Left lung (tissue), 10 donors: ENCODE data around the gene ROBO1. TPM values are rescaled to one million over a fixed set of nuclear protein-coding genes. Genes with fewer than 3 reads are reported as not detected.

Experiments
- ATAC-seq: fragments of 200-7000 bp; cut with Tn5 transposase; one replicate; pipeline ENCODE4 v1.9.1; 2020; ENCODE audit warnings: moderate library complexity
- DNase-seq, 4 donors: peaks; one replicate each; pipeline ENCODE4 v3.0.0-alpha.2; 2013 to 2020
- H3K27ac ChIP-seq, 2 donors: fragments of 200-600 bp; sonication (generic) in 1 of 2; one replicate each; pipeline versions ENCODE4 v1.5.0 to v1.8.0; 2020 to 2021
- H3K27me3 ChIP-seq, 2 donors: fragments of 200-600 bp; sonication (generic) in 1 of 2; one replicate each; pipeline versions ENCODE4 v1.5.0 to v1.8.0; 2020 to 2021
- H3K36me3 ChIP-seq, 2 donors: fragments of 200-600 bp; sonication (generic) in 1 of 2; one replicate each; pipeline versions ENCODE4 v1.5.0 to v1.8.0; 2020 to 2021
- H3K4me1 ChIP-seq, 2 donors: fragments of 200-600 bp; one replicate each; pipeline ENCODE4 v1.8.0; 2021
- H3K4me3 ChIP-seq, 2 donors: fragments of 200-600 bp; sonication (generic) in 1 of 2; one replicate each; pipeline versions ENCODE4 v1.5.0 to v1.8.0; 2020 to 2021; ENCODE audit warnings: mild to moderate bottlenecking in 1 of 2
- H3K9me3 ChIP-seq, 2 donors: fragments of 200-600 bp; sonication (generic) in 1 of 2; one replicate each; pipeline versions ENCODE4 v1.5.0 to v1.8.0; 2020 to 2021
- intact Hi-C, 2 donors: fragments of 100-400 bp; cut with DNase I; formaldehyde crosslinking; loops; one replicate each; pipeline versions ENCODE4 v1.11.2 to v1.14.2; 2022
- polyA plus RNA-seq, 6 donors: library from polyadenylated mRNA; unstranded; fragments of 120-200 nt; gene quantifications; one replicate each; pipeline ENCODE4 v1.2.1, GENCODE V29; 2013; ENCODE audit not compliant: insufficient read length in 6 of 6
- total RNA-seq, 2 donors: library from RNA; stranded (reverse); fragmentation: NEBNext Ultra II Directional; extraction: Animal tissue kit (Norgen Biotek cat#: 25700); gene quantifications; one replicate each; pipeline ENCODE4 v1.2.1, GENCODE V29; 2021
- TF ChIP-seq, protein P1 (sequence below), 2 donors: fragments of 200-600 bp; sonication (generic) in 1 of 2; IDR thresholded peaks; one replicate each; pipeline versions ENCODE4 v1.5.0 to v1.8.0; 2021; ENCODE audit warnings: antibody characterized with exemption in 2 of 2
- donor health status: DM: no; HTN: yes; CAD: no.
- donor health status: DM: no; HTN: no; CAD: no.

Gene ROBO1
- total and polyA plus RNA-seq, 8 donors = 20.3 to 134 (median 102) TPM

DNA sequence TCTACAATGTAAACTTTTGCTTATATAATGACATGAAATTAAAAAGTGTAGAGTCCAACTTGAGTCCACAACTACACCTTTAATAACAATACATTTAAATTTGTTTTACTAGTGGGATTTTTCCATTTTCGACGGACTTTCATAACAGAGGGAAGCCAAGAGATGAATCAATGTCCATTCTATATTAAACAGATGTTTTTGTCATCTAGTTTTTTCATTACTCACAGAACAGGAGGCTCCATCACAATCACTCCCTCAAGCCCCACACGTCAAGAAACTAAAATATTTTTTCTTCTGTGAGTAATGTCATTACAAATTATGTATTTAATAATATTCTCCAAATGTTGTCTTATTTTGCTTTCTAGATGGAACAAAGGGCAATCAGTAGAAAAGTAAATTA lies 932.9 kb downstream of the ROBO1 start:
- H3K27me3 ChIP-seq = no peaks in the 10 kb centered on the region
- intact Hi-C loops = no loop called here
- peaks cover 0 to 3% of the 10 kb centered on the region in 2 donors for H3K9me3 ChIP-seq
- DNase-seq = no peak
- H3K27ac ChIP-seq = no peak overlapping the region
- H3K4me3 ChIP-seq = no peak overlapping the region
- H3K4me1 ChIP-seq = no peaks in the 10 kb centered on the region
- no peak for ATAC-seq
- H3K36me3 ChIP-seq = no peaks in the 10 kb centered on the region
- TF ChIP-seq, protein P1, sequence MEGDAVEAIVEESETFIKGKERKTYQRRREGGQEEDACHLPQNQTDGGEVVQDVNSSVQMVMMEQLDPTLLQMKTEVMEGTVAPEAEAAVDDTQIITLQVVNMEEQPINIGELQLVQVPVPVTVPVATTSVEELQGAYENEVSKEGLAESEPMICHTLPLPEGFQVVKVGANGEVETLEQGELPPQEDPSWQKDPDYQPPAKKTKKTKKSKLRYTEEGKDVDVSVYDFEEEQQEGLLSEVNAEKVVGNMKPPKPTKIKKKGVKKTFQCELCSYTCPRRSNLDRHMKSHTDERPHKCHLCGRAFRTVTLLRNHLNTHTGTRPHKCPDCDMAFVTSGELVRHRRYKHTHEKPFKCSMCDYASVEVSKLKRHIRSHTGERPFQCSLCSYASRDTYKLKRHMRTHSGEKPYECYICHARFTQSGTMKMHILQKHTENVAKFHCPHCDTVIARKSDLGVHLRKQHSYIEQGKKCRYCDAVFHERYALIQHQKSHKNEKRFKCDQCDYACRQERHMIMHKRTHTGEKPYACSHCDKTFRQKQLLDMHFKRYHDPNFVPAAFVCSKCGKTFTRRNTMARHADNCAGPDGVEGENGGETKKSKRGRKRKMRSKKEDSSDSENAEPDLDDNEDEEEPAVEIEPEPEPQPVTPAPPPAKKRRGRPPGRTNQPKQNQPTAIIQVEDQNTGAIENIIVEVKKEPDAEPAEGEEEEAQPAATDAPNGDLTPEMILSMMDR (IDR thresholded peaks at IDR 0.05) = no peak

- ATAC-seq = no peak
Observed at GRCh38 chr3:78832785-78833204, 935.0 kb downstream of the ROBO1 start.

DNA sequence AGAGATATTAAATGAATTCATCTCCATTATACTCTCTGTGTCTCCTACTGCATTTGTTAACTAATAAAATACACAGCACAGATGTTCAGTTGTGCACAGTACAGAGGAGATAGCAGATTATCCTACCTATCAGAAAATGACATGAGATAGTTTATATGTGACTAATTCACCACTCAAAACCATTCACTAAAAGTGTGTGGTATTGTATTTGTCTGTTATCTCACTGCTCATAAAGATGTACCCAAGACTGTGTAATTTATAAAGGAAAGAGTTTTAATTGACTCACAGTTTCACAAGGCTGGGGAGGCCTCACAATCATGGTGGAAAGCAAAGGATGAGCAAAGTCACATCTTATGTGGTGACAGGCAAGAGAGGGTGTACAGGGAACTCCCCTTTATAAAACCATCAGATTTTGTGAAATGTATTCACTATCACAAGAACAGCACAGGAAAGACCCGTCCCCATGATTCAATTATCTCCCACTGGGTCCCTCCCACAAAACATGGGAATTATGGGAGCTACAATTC lies 936.3 kb downstream of the ROBO1 start:
- Histone ChIP-seq H3K4me3 (no peak overlapping the region), H3K27me3 (no peaks in the 10 kb centered on the region), H3K36me3 (no peaks in the 10 kb centered on the region), H3K9me3 (no peaks in the 10 kb centered on the region), H3K27ac (no peak overlapping the region), H3K4me1 (no peaks in the 10 kb centered on the region)
- DNase-seq (no peak), ATAC-seq (no peak)
- intact Hi-C loops = no loop called here
- TF ChIP-seq, protein P1 (IDR thresholded peaks at IDR 0.05) = no peak

More at GRCh38 chr3:78832785-78833204, 935.0 kb downstream of the ROBO1 start:
- H3K4me3 ChIP-seq = no peak overlapping the region
- intact Hi-C loops = no loop called here
- no peak overlapping the region for H3K27ac ChIP-seq
- no peaks in the 10 kb centered on the region for H3K27me3 ChIP-seq
- H3K4me1 ChIP-seq = no peaks in the 10 kb centered on the region
- H3K9me3 ChIP-seq = peaks cover 0 to 3% of the 10 kb centered on the region in 2 donors
- TF ChIP-seq, protein P1 (IDR thresholded peaks at IDR 0.05) = no peak
- no peak for DNase-seq
- H3K36me3 ChIP-seq = no peaks in the 10 kb centered on the region

DNA sequence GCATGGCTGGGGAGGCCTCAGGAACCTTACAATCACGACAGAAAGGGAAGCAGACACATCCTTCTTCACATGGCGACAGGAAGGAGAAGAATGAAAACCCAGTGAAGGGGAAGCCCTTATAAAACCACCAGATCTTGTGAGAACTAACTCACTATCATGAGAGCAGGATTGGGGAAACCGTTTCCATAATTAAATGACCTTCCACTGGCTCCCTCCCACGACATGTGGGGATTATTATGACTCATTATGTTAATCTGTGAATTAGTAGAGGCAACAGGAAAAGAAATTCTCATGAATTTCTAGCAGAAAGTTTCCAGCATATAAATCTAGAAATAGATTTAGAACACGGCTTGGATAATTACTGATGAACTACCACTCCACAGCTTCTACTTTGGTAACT lies 937.3 kb downstream of the ROBO1 start:
- ATAC-seq = no peak
- no peak overlapping the region for H3K4me3 ChIP-seq
- intact Hi-C loops = no loop called here
- no peaks in the 10 kb centered on the region for H3K36me3 ChIP-seq
- H3K27ac ChIP-seq = no peak overlapping the region
- no peaks in the 10 kb centered on the region for H3K9me3 ChIP-seq
- no peak for DNase-seq
- TF ChIP-seq, protein P1 (IDR thresholded peaks at IDR 0.05) = no peak
- H3K4me1 ChIP-seq = no peaks in the 10 kb centered on the region
- no peaks in the 10 kb centered on the region for H3K27me3 ChIP-seq

DNA sequence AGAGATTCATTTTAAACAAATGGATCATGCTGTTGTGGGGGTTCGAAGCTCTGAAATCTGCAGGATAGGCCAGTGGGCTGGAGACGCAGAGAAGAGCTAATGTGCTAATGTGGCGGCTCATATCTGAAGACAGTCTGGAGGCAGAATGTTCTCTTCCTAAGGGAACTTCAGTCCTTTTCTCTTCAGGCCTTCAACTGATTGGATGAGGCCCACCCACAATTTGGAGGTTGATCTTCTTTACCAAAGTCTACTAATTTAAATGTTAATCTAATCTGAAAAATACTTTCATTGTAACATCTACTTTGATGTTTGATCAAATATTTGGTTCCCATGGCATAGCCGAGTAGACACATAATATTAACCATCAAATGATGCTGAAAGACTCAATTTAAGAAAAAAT lies 940.2 kb downstream of the ROBO1 start:
- intact Hi-C loops = no loop called here
- H3K9me3 ChIP-seq = no peaks in the 10 kb centered on the region

More for the DNA sequence above, 940.2 kb downstream of the ROBO1 start:
- Histone ChIP-seq H3K4me1 (peaks cover 0 to 9% of the 10 kb centered on the region in 2 donors), H3K27me3 (no peaks in the 10 kb centered on the region), H3K4me3 (no peak overlapping the region), H3K27ac (no peak overlapping the region), H3K36me3 (no peaks in the 10 kb centered on the region)
- no peak for ATAC-seq
- DNase-seq = no peak
- TF ChIP-seq, protein P1 (IDR thresholded peaks at IDR 0.05) = no peak
